GM23338 (cell line): ENCODE measurements around the gene GRM5. TPM values are rescaled to one million over a fixed set of nuclear protein-coding genes. Genes with fewer than 3 reads are reported as not detected.
"Not testable (repeated sequence)": the region's sequence is repeated elsewhere in the genome, so short reads cannot be mapped to it uniquely, and the experiment has no call there.

Source experiments
- ATAC-seq: fragments of 200-7000 bp; cut with Tn5 transposase; 3 replicates; pipeline ENCODE4 v1.9.1; 2020
- DNase-seq: peaks from one replicate; pipeline ENCODE4 v3.0.0-alpha.2; 2015; ENCODE audit warnings: low spot score
- H2AFZ ChIP-seq: fragments of 200-600 bp; sonication (generic); 2 replicates; pipeline ENCODE4 v1.8.0; 2016; ENCODE audit warnings: antibody characterized with exemption, mild to moderate bottlenecking, moderate library complexity
- H3F3A ChIP-seq: fragments of 200-600 bp; sonication (generic); replicated peaks from 2 replicates; pipeline ENCODE4 v1.8.0; 2017; ENCODE audit warnings: antibody characterized with exemption, mixed run types, low read depth
- H3K27ac ChIP-seq: fragments of 200-600 bp; sonication (generic); 2 replicates; pipeline ENCODE4 v1.6.1; 2016; ENCODE audit warnings: low read depth
- H3K27me3 ChIP-seq: fragments of 200-600 bp; sonication (generic); 2 replicates; pipeline ENCODE4 v1.8.0; 2016; ENCODE audit warnings: mild to moderate bottlenecking, mixed run types, moderate library complexity; ENCODE audit not compliant: insufficient read depth
- H3K36me3 ChIP-seq: fragments of 200-600 bp; sonication (generic); 2 replicates; pipeline ENCODE4 v1.8.0; 2016; ENCODE audit warnings: mild to moderate bottlenecking; ENCODE audit not compliant: insufficient read depth
- H3K4me1 ChIP-seq: fragments of 200-600 bp; sonication (generic); 2 replicates; pipeline ENCODE4 v1.8.0; 2016; ENCODE audit warnings: mild to moderate bottlenecking, moderate library complexity; ENCODE audit not compliant: insufficient read depth
- H3K4me2 ChIP-seq: fragments of 200-600 bp; sonication (generic); 2 replicates; pipeline ENCODE4 v1.7.1; 2017; ENCODE audit warnings: mixed run types
- H3K4me3 ChIP-seq: fragments of 200-600 bp; sonication (generic); 2 replicates; pipeline ENCODE4 v1.6.1; 2016; ENCODE audit warnings: mixed run types
- H3K79me2 ChIP-seq: fragments of 200-600 bp; sonication (generic); replicated peaks from 2 replicates; pipeline ENCODE4 v1.8.0; 2017; ENCODE audit warnings: mild to moderate bottlenecking; ENCODE audit not compliant: insufficient read depth
- H3K9me2 ChIP-seq: fragments of 200-600 bp; sonication (generic); 2 replicates; pipeline ENCODE4 v1.8.0; 2017; ENCODE audit not compliant: insufficient read depth
- H4K20me1 ChIP-seq: fragments of 200-600 bp; sonication (generic); replicated peaks from 2 replicates; pipeline ENCODE4 v1.8.0; 2017; ENCODE audit warnings: mild to moderate bottlenecking; ENCODE audit not compliant: insufficient read depth
- H3K27ac Mint-ChIP-seq: 2 replicates; pipeline ENCODE4 v1.8.0; 2020; ENCODE audit warnings: inconsistent platforms, mild to moderate bottlenecking, moderate library complexity, mixed read lengths
- H3K27me3 Mint-ChIP-seq: 3 replicates; pipeline ENCODE4 v1.8.0; 2022; ENCODE audit warnings: low read depth, mild to moderate bottlenecking, moderate library complexity, mixed read lengths, inconsistent platforms; ENCODE audit not compliant: insufficient read depth, poor library complexity
- H3K36me3 Mint-ChIP-seq: 3 replicates; pipeline ENCODE4 v1.8.0; 2021; ENCODE audit warnings: low read depth, mild to moderate bottlenecking, inconsistent platforms, moderate library complexity, mixed read lengths
- H3K4me1 Mint-ChIP-seq: 3 replicates; pipeline ENCODE4 v1.8.0; 2020; ENCODE audit warnings: mild to moderate bottlenecking, inconsistent platforms, mixed read lengths
- H3K4me3 Mint-ChIP-seq: 3 replicates; pipeline ENCODE4 v1.8.0; 2021; ENCODE audit warnings: moderate library complexity, mild to moderate bottlenecking, inconsistent platforms, mixed read lengths
- H3K9me3 Mint-ChIP-seq: 3 replicates; pipeline ENCODE4 v1.8.0; 2020; ENCODE audit warnings: moderate library complexity, mild to moderate bottlenecking, inconsistent platforms, mixed read lengths
- CREB1 ChIP-seq: fragments of 250-450 bp; sonication (Bioruptor Pico); IDR thresholded peaks from 2 replicates; pipeline ENCODE4 v1.5.0; 2020; ENCODE audit warnings: low read depth, mild to moderate bottlenecking, moderate library complexity
- ETS1 ChIP-seq: IDR thresholded peaks from 2 replicates; pipeline ENCODE4 v1.6.1; 2016; ENCODE audit warnings: antibody characterized with exemption
- EZH2 ChIP-seq: fragments of 200-600 bp; sonication (generic); IDR thresholded peaks from one replicate; pipeline ENCODE4 v1.8.0; 2017; ENCODE audit warnings: antibody characterized with exemption, mild to moderate bottlenecking, low read depth; ENCODE audit not compliant: unreplicated experiment
- JUNB ChIP-seq: IDR thresholded peaks from one replicate; pipeline ENCODE4 v1.6.1; 2016; ENCODE audit warnings: antibody characterized with exemption; ENCODE audit not compliant: unreplicated experiment
- NANOG ChIP-seq: IDR thresholded peaks from 2 replicates; pipeline ENCODE4 v1.6.1; 2016; ENCODE audit warnings: antibody characterized with exemption, borderline replicate concordance
- POLR2AphosphoS5 ChIP-seq: IDR thresholded peaks from 2 replicates; pipeline ENCODE4 v1.6.1; 2016; ENCODE audit warnings: antibody characterized with exemption, low read depth
- REST ChIP-seq: IDR thresholded peaks from one replicate; pipeline ENCODE4 v1.6.1; 2018; ENCODE audit warnings: antibody characterized with exemption; ENCODE audit not compliant: unreplicated experiment
- STAT1 ChIP-seq: IDR thresholded peaks from one replicate; pipeline ENCODE4 v1.6.1; 2016; ENCODE audit warnings: antibody characterized with exemption; ENCODE audit not compliant: unreplicated experiment
- ZNF114 ChIP-seq: fragments of 250-450 bp; sonication (Bioruptor Pico); IDR thresholded peaks from 2 replicates; pipeline ENCODE4 v1.5.0; 2020; ENCODE audit warnings: mild to moderate bottlenecking, moderate library complexity
- ZNF331 ChIP-seq: fragments of 250-450 bp; sonication (Bioruptor Pico); IDR thresholded peaks from 2 replicates; pipeline ENCODE4 v1.5.0; 2020; ENCODE audit warnings: low read depth, mild to moderate bottlenecking, moderate library complexity
- ZNF462 ChIP-seq: fragments of 250-450 bp; sonication (Bioruptor Pico); IDR thresholded peaks from 2 replicates; pipeline ENCODE4 v1.5.0; 2020; ENCODE audit warnings: mild to moderate bottlenecking, moderate library complexity
- polyA plus RNA-seq: library from polyadenylated mRNA; unstranded; fragments of >200 nt; fragmentation: Nextera tagmentation; extraction: Ambion mirVana; gene quantifications from 2 replicates; pipeline ENCODE4 v1.2.1, GENCODE V29; 2016
- total RNA-seq: library from RNA; depleted of rRNA; stranded (reverse); fragments of >200 nt; shearing (Covaris generic); gene quantifications from 2 replicates; pipeline ENCODE4 v1.2.3, GENCODE V29; 2014

GRM5 gene
- total and polyA plus RNA-seq, 2 experiments from 2014 or later = 0.23 to 0.45 TPM

GRCh38 chr11:88861618-88862017 is 204.2 kb downstream of the GRM5 start (continued):
- TF ChIP-seq ZNF462 (CRISPR knock-in tag) = no peak
- no peak for TF ChIP-seq CREB1 (CRISPR knock-in tag)
- no peak for TF ChIP-seq NANOG
- TF ChIP-seq POLR2AphosphoS5 = no peak
- TF ChIP-seq JUNB = no peak
- no peak for TF ChIP-seq ETS1
- no peak for TF ChIP-seq ZNF331 (CRISPR knock-in tag)
- TF ChIP-seq STAT1 = no peak
- TF ChIP-seq EZH2 = no peak
- TF ChIP-seq REST = no peak
- TF ChIP-seq ZNF114 (CRISPR knock-in tag) = no peak

- not testable (repeated sequence) for H3K4me3 Mint-ChIP-seq, H3K79me2 ChIP-seq, H3F3A ChIP-seq, H3K27me3 Mint-ChIP-seq, H3K36me3 ChIP-seq, H3K27me3 ChIP-seq, H3K9me2 ChIP-seq, H3K4me1 Mint-ChIP-seq, H3K27ac ChIP-seq, H3K9me3 Mint-ChIP-seq, H3K36me3 Mint-ChIP-seq, ATAC-seq, DNase-seq, H3K4me2 ChIP-seq, H4K20me1 ChIP-seq, H3K4me3 ChIP-seq, H3K27ac Mint-ChIP-seq, H3K4me1 ChIP-seq
- peak overlapping the region; percentile 2; the same call in 1 of the 2 replicates for H2AFZ ChIP-seq
Measured at GRCh38 chr11:88860431-88860830, 205.4 kb downstream of the GRM5 start.

- H3K4me1 Mint-ChIP-seq, ATAC-seq, H3K27me3 Mint-ChIP-seq, H3K9me2 ChIP-seq, H3K27ac Mint-ChIP-seq, H3K4me1 ChIP-seq, H3K79me2 ChIP-seq, H2AFZ ChIP-seq, H3K4me3 ChIP-seq, H3K9me3 Mint-ChIP-seq, H3K36me3 Mint-ChIP-seq, H4K20me1 ChIP-seq, H3K4me3 Mint-ChIP-seq, H3F3A ChIP-seq, H3K27me3 ChIP-seq, DNase-seq, H3K4me2 ChIP-seq, H3K27ac ChIP-seq, H3K36me3 ChIP-seq: not testable (repeated sequence)
Measured at GRCh38 chr11:88853963-88854362, 211.8 kb downstream of the GRM5 start.
